ENCODE data around the gene FAM181B.

The FAM181B gene

DNA sequence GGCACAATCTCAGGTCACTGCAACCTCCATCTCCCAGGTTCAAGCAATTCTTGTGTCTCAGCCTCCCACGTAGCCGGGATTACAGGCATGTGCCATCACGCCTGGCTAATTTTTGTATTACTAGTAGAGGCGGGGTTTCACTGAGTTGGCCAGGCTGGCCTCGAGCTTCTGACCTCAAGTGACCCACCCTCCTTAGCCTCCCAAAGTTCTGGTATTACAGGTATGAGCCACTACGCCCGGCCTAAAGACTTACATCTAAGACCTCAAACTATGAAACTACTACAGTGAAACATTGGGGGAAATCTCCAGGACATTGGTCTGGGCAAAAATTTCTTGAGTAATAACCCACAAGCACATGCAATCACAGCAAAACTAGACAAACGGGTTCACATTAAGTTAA is 13.8 kb upstream of the FAM181B start:
- Histone ChIP-seq H3K27me3 (ENCODE audit: insufficient read depth, poor library complexity, severe bottlenecking) (peaks cover 9% of the 10 kb centered on the region), H3K27ac (replicated peaks) (no peak overlapping the region), H3K4me3 (replicated peaks; ENCODE audit: insufficient read depth, low read length) (no peak overlapping the region)
- DNase-seq (ENCODE audit: low read depth in 1 of 2, low spot score in 1 of 2) = no peak
- no peak for TF ChIP-seq SPI1 (IDR thresholded peaks at IDR 0.05; ENCODE audit: borderline replicate concordance, low read depth)
- TF ChIP-seq GABPA (IDR thresholded peaks at IDR 0.05; ENCODE audit: low read depth) = no peak
- TF ChIP-seq REST (IDR thresholded peaks at IDR 0.05; ENCODE audit: insufficient replicate concordance, low read depth) = no peak
- TF ChIP-seq POLR2AphosphoS5 (IDR thresholded peaks at IDR 0.05; ENCODE audit: low read depth) = no peak
- TF ChIP-seq, protein P1, sequence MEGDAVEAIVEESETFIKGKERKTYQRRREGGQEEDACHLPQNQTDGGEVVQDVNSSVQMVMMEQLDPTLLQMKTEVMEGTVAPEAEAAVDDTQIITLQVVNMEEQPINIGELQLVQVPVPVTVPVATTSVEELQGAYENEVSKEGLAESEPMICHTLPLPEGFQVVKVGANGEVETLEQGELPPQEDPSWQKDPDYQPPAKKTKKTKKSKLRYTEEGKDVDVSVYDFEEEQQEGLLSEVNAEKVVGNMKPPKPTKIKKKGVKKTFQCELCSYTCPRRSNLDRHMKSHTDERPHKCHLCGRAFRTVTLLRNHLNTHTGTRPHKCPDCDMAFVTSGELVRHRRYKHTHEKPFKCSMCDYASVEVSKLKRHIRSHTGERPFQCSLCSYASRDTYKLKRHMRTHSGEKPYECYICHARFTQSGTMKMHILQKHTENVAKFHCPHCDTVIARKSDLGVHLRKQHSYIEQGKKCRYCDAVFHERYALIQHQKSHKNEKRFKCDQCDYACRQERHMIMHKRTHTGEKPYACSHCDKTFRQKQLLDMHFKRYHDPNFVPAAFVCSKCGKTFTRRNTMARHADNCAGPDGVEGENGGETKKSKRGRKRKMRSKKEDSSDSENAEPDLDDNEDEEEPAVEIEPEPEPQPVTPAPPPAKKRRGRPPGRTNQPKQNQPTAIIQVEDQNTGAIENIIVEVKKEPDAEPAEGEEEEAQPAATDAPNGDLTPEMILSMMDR (IDR thresholded peaks at IDR 0.05; ENCODE audit: insufficient read depth, low read length) = no peak

DNA sequence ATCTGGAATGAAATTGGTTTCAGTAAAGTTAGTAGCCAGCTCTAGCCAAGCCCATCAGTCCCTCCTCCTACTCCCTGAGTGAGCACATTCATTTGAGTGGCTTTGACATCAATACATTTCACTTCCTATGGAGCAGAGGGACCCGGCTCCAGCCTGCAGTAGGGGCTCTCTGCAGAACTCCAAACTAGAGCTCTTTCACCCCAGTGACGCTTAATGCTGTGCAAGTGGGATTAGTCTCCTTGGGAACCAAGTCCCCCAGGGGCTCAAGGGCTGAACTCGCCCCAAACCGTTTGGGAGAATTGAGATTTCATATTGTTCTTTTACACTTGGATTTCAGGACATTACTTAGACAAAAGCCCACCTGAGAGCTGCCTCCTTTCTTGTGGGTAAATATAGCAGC is 4.4 kb upstream of the FAM181B start:
- TF ChIP-seq REST (IDR thresholded peaks at IDR 0.05; ENCODE audit: insufficient replicate concordance, low read depth) (no peak), POLR2AphosphoS5 (IDR thresholded peaks at IDR 0.05; ENCODE audit: low read depth) (no peak)
- no peak for DNase-seq (ENCODE audit: low read depth in 1 of 2, low spot score in 1 of 2)
- Histone ChIP-seq H3K4me3 (replicated peaks; ENCODE audit: insufficient read depth, low read length) (no peak overlapping the region), H3K27ac (replicated peaks) (no peak overlapping the region), H3K27me3 (ENCODE audit: insufficient read depth, poor library complexity, severe bottlenecking) (peaks cover 31% of the 10 kb centered on the region)

DNA sequence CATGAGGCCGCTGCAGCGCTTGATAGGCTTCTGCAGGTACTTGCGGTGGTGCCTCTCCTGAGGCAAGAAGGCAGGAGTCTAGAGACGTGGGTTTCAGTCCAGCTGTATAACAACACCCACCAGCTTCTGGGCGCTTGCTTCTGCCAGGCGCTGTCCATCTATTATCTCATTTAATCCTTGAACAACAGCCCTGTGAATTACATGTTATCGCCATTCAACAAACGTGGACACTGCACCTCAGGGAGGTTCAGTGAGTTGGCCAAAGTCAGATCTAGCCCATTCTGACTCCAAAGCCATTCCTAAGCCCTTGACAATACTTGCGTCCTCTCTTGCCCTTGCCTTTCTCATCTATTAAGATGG is 436 bp upstream of the FAM181B start:
- TF ChIP-seq, protein P1 (IDR thresholded peaks at IDR 0.05; ENCODE audit: insufficient read depth, low read length) = no peak
- no peak for TF ChIP-seq GABPA (IDR thresholded peaks at IDR 0.05; ENCODE audit: low read depth)
- TF ChIP-seq SPI1 (IDR thresholded peaks at IDR 0.05; ENCODE audit: borderline replicate concordance, low read depth) = no peak
- no peak for TF ChIP-seq POLR2AphosphoS5 (IDR thresholded peaks at IDR 0.05; ENCODE audit: low read depth)
- no peak for TF ChIP-seq REST (IDR thresholded peaks at IDR 0.05; ENCODE audit: insufficient replicate concordance, low read depth)
- Histone ChIP-seq H3K4me3 (replicated peaks; ENCODE audit: insufficient read depth, low read length) (no peak overlapping the region), H3K27me3 (ENCODE audit: insufficient read depth, poor library complexity, severe bottlenecking) (peaks cover 55% of the 10 kb centered on the region), H3K27ac (replicated peaks) (no peak overlapping the region)
- DNase-seq (ENCODE audit: low read depth in 1 of 2, low spot score in 1 of 2) = no peak

Data from HL-60 (cell line).